ENCODE results near the gene ZFP92. TPM values are rescaled to one million over a fixed set of nuclear protein-coding genes. Genes with fewer than 3 reads are reported as not detected.

ZFP92 gene
- total RNA-seq = 1 to 10 TPM in 2 of 3 donors, under 1 TPM in 1; 0.29 to 1.6 (median 1.3) TPM

GRCh38 chrX:153411255-153411987, at the start of gene ZFP92:
ZFP92 (plus strand) TSS chrX:153411472; CDS start chrX:153418323, 6,851 bp downstream.
- Histone ChIP-seq H3K36me3 (no peaks in the 10 kb centered on the region), H3K9me3 (no peaks in the 10 kb centered on the region), H3K4me1 (no peaks in the 10 kb centered on the region), H3K4me3 (peak within 1 kb of the TSS; percentile 49 to 69 (median 50)), H3K27me3 (peaks cover 0 to 66% of the 10 kb centered on the region in 2 donors), H3K27ac (no peak within 1 kb of the TSS)
- DNase-seq (ENCODE audit: low spot score in 2 of 2) = no peak
- no peak for TF ChIP-seq POLR2A (IDR thresholded peaks at IDR 0.05)
- no peak for TF ChIP-seq CTCF (IDR thresholded peaks at IDR 0.05)
- no peak for TF ChIP-seq POLR2AphosphoS5 (IDR thresholded peaks at IDR 0.05)
- intact Hi-C loops (cut with DNase I; ENCODE audit: low total_unique reads) = no loop called here

- H3K4me1 ChIP-seq = no peaks in the 10 kb centered on the region
- no peak overlapping the region for H3K27ac ChIP-seq
- peaks cover 0 to 15% of the 10 kb centered on the region in 2 donors for H3K27me3 ChIP-seq
- H3K36me3 ChIP-seq = no peaks in the 10 kb centered on the region
- intact Hi-C loops (cut with DNase I; ENCODE audit: low total_unique reads) = no loop called here
- peaks cover 11 to 17% of the 10 kb centered on the region in 2 donors for H3K9me3 ChIP-seq
- no peak overlapping the region for H3K4me3 ChIP-seq
- TF ChIP-seq CTCF (IDR thresholded peaks at IDR 0.05) (no peak), POLR2A (IDR thresholded peaks at IDR 0.05) (no peak), POLR2AphosphoS5 (IDR thresholded peaks at IDR 0.05) (no peak)
- no peak for DNase-seq (ENCODE audit: low spot score in 2 of 2)
Observed at GRCh38 chrX:153361781-153362397, 49.4 kb upstream of the ZFP92 start.

GRCh38 chrX:153365670-153366069, 45.6 kb upstream of the ZFP92 start:
- Histone ChIP-seq H3K4me3 (no peak overlapping the region), H3K9me3 (no peaks in the 10 kb centered on the region), H3K36me3 (no peaks in the 10 kb centered on the region), H3K27ac (no peak overlapping the region), H3K27me3 (peaks cover 0 to 24% of the 10 kb centered on the region in 2 donors), H3K4me1 (no peaks in the 10 kb centered on the region)
- intact Hi-C loops (cut with DNase I; ENCODE audit: low total_unique reads) = no loop called here
- no peak for DNase-seq (ENCODE audit: low spot score in 2 of 2)
- TF ChIP-seq CTCF (IDR thresholded peaks at IDR 0.05) (no peak), POLR2AphosphoS5 (IDR thresholded peaks at IDR 0.05) (no peak), POLR2A (IDR thresholded peaks at IDR 0.05) (no peak)

- intact Hi-C loops (cut with DNase I; ENCODE audit: low total_unique reads) = no loop called here
- TF ChIP-seq CTCF (IDR thresholded peaks at IDR 0.05) (no peak), POLR2AphosphoS5 (IDR thresholded peaks at IDR 0.05) (no peak), POLR2A (IDR thresholded peaks at IDR 0.05) (no peak)
- Histone ChIP-seq H3K27me3 (peaks cover 0 to 24% of the 10 kb centered on the region in 2 donors), H3K36me3 (no peaks in the 10 kb centered on the region), H3K27ac (no peak overlapping the region), H3K9me3 (no peaks in the 10 kb centered on the region), H3K4me1 (no peaks in the 10 kb centered on the region), H3K4me3 (no peak overlapping the region)
- no peak for DNase-seq (ENCODE audit: low spot score in 2 of 2)
Observed at GRCh38 chrX:153366119-153366518, 45.2 kb upstream of the ZFP92 start.

GRCh38 chrX:153366878-153367538, 44.3 kb upstream of the ZFP92 start:
- no peak overlapping the region for H3K27ac ChIP-seq
- TF ChIP-seq POLR2A (IDR thresholded peaks at IDR 0.05) (no peak), POLR2AphosphoS5 (IDR thresholded peaks at IDR 0.05) (no peak), CTCF (IDR thresholded peaks at IDR 0.05) (no peak)
- DNase-seq (ENCODE audit: low spot score in 2 of 2) = no peak
- H3K4me3 ChIP-seq = no peak overlapping the region
- H3K9me3 ChIP-seq = no peaks in the 10 kb centered on the region
- H3K27me3 ChIP-seq = peaks cover 0 to 31% of the 10 kb centered on the region in 2 donors
- H3K36me3 ChIP-seq = no peaks in the 10 kb centered on the region
- no peaks in the 10 kb centered on the region for H3K4me1 ChIP-seq
- intact Hi-C loops (cut with DNase I; ENCODE audit: low total_unique reads) = no loop called here
